HCT116 (cell line): Measurements from ENCODE around the gene C4BPB. TPM values are rescaled to one million over a fixed set of nuclear protein-coding genes. Genes with fewer than 3 reads are reported as not detected.

Experiments used
- ATAC-seq: fragments of 200-7000 bp; cut with Tn5 transposase; 2 replicates; pipeline ENCODE4 v1.9.1; 2020; ENCODE audit warnings: mild to moderate bottlenecking, moderate library complexity
- BruUV-seq: library from RNA; stranded (reverse); fragments of 400-500 nt; replicated peaks from 2 replicates; lab custom pipeline; 2021; lab: Mats Ljungman, UMichigan
- CTCF ChIA-PET: fragments of 300-600 bp; sonication (Branson Sonifier 250); formaldehyde crosslinking; loops from one replicate; lab custom pipeline; 2021; ENCODE audit warnings: antibody characterized with exemption; lab: Charles Lee
- POLR2A ChIA-PET: fragments of 300-600, 350-600 bp; sonication (Branson Sonifier 250); formaldehyde crosslinking; loops from one replicate; lab custom pipeline; 2021; ENCODE audit warnings: antibody characterized with exemption; lab: Charles Lee
- RAD21 ChIA-PET, 2 experiments: fragments of 300-600 bp; sonication (Branson Sonifier 250); formaldehyde crosslinking; loops; one replicate each; lab custom pipeline; 2023; ENCODE audit warnings: low total read pairs in 2 of 2; ENCODE audit not compliant: uncharacterized antibody in 2 of 2, unreplicated experiment in 2 of 2, low non-redundant PET in 1 of 2; lab: Charles Lee
- DNase-seq: peaks from one replicate; pipeline ENCODE4 v3.0.0-alpha.2; 2010; ENCODE audit warnings: low read depth, low spot score
- H2AFZ ChIP-seq: fragments of 200-600 bp; shearing (Covaris generic), sonication (generic); 2 replicates; pipeline ENCODE4 v1.6.1; 2017; ENCODE audit warnings: low read depth, mixed run types, mixed read lengths, antibody characterized with exemption, low read length; ENCODE audit not compliant: poor library complexity, severe bottlenecking
- H3K27ac ChIP-seq: 2 replicates; pipeline ENCODE4 v1.5.1; 2012; ENCODE audit warnings: low read depth, low read length
- H3K27me3 ChIP-seq: fragments of 200-600 bp; sonication (generic); 2 replicates; pipeline ENCODE4 v1.6.1; 2016; ENCODE audit warnings: mixed run types, low read length, mixed read lengths; ENCODE audit not compliant: insufficient read depth
- H3K36me3 ChIP-seq, 2 experiments: fragments of 200-500 bp in 1 of 2; fragments of 200-600 bp in 1 of 2; sonication (Bioruptor generic) in 1 of 2; sonication (generic) in 1 of 2; 2 replicates each; pipeline versions ENCODE4 v1.5.1 to v1.6.1; 2014 to 2016; ENCODE audit warnings: low read length in 2 of 2, inconsistent platforms in 1 of 2, mixed read lengths in 1 of 2, mixed run types in 1 of 2; ENCODE audit not compliant: insufficient read depth in 2 of 2, control insufficient read depth in 1 of 2
- H3K4me1 ChIP-seq, 2 experiments: fragments of 200-600 bp in 1 of 2; sonication (generic) in 1 of 2; 2 replicates each; pipeline versions ENCODE4 v1.5.1 to v1.6.1; 2012 to 2017; ENCODE audit warnings: low read length in 2 of 2, inconsistent platforms in 1 of 2, mild to moderate bottlenecking in 1 of 2, mixed read lengths in 1 of 2, mixed run types in 1 of 2, moderate library complexity in 1 of 2; ENCODE audit not compliant: insufficient read depth in 2 of 2, control insufficient read depth in 1 of 2
- H3K4me2 ChIP-seq: fragments of 200-600 bp; sonication (generic); 2 replicates; pipeline ENCODE4 v1.6.1; 2017; ENCODE audit warnings: mixed run types, low read length, mixed read lengths
- H3K4me3 ChIP-seq, 2 experiments: fragments of 200-600 bp in 1 of 2; sonication (generic) in 1 of 2; replicated peaks in 1 of 2; 2 replicates each; pipeline ENCODE4 v1.5.1; 2011 to 2016; ENCODE audit warnings: low read length in 2 of 2, control low read depth in 1 of 2, low read depth in 1 of 2, mild to moderate bottlenecking in 1 of 2, mixed read lengths in 1 of 2, mixed run types in 1 of 2
- H3K79me2 ChIP-seq: fragments of 200-600 bp; sonication (generic); 2 replicates; pipeline ENCODE4 v1.6.1; 2017; ENCODE audit warnings: mild to moderate bottlenecking, mixed run types, low read length, moderate library complexity, mixed read lengths; ENCODE audit not compliant: insufficient read depth
- H3K9ac ChIP-seq: fragments of 200-600 bp; sonication (generic); 2 replicates; pipeline ENCODE4 v1.6.1; 2016; ENCODE audit warnings: low read length, mixed read lengths
- H3K9me2 ChIP-seq: fragments of 200-600 bp; sonication (generic), shearing (Covaris generic); 2 replicates; pipeline ENCODE4 v1.6.1; 2017; ENCODE audit warnings: mixed run types, mild to moderate bottlenecking, moderate library complexity; ENCODE audit not compliant: insufficient read depth
- H3K9me3 ChIP-seq, 2 experiments: fragments of 200-500 bp in 1 of 2; fragments of 200-600 bp in 1 of 2; sonication (Bioruptor generic) in 1 of 2; sonication (generic) in 1 of 2; 2 replicates each; pipeline ENCODE4 v1.6.1; 2014 to 2017; ENCODE audit warnings: low read length in 2 of 2, mixed read lengths in 2 of 2, inconsistent platforms in 1 of 2, low read depth in 1 of 2, mild to moderate bottlenecking in 1 of 2, mixed run types in 1 of 2, moderate library complexity in 1 of 2; ENCODE audit not compliant: control insufficient read depth in 1 of 2, insufficient read depth in 1 of 2
- H4K20me1 ChIP-seq: fragments of 200-600 bp; sonication (generic), shearing (Covaris generic); 2 replicates; pipeline ENCODE4 v1.6.1; 2017; ENCODE audit warnings: mixed run types, mild to moderate bottlenecking, moderate library complexity; ENCODE audit not compliant: insufficient read depth
- ELF1 ChIP-seq: IDR thresholded peaks from 2 replicates; pipeline ENCODE4 v1.6.1; 2012; ENCODE audit warnings: low read depth, borderline replicate concordance
- EZH2 ChIP-seq: fragments of 200-600 bp; sonication (generic); IDR thresholded peaks from 2 replicates; pipeline ENCODE4 v1.6.1; 2017; ENCODE audit warnings: antibody characterized with exemption, mixed run types
- MAX ChIP-seq: IDR thresholded peaks from 2 replicates; pipeline ENCODE4 v1.6.1; 2012
- RAD21 ChIP-seq: IDR thresholded peaks from 2 replicates; pipeline ENCODE4 v1.6.1; 2012; ENCODE audit warnings: low read depth, mild to moderate bottlenecking
- SIN3A ChIP-seq: IDR thresholded peaks from 2 replicates; pipeline ENCODE4 v1.6.1; 2012; ENCODE audit warnings: low read depth
- YY1 ChIP-seq: IDR thresholded peaks from 2 replicates; pipeline ENCODE4 v1.6.1; 2011; ENCODE audit warnings: low read length, low read depth, moderate library complexity, mild to moderate bottlenecking; ENCODE audit not compliant: insufficient replicate concordance; ENCODE audit errors: extremely low read depth
- ZBTB33 ChIP-seq: IDR thresholded peaks from 2 replicates; pipeline ENCODE4 v1.6.1; 2011; ENCODE audit warnings: mild to moderate bottlenecking, low read length, moderate library complexity; ENCODE audit not compliant: insufficient replicate concordance; ENCODE audit errors: extremely low read depth
- ZNF274 ChIP-seq: fragments of 200-500 bp; sonication (Bioruptor generic); IDR thresholded peaks from 2 replicates; pipeline ENCODE4 v1.6.1; 2014; ENCODE audit warnings: mild to moderate bottlenecking, low read depth, low read length, inconsistent platforms
- intact Hi-C: fragments of 100-400 bp; cut with micrococcal nuclease; formaldehyde crosslinking; loops from 2 replicates; pipeline ENCODE4 v1.10.0; 2022
- total RNA-seq: library from RNA; stranded (reverse); gene quantifications from one replicate; pipeline ENCODE4 v1.2.1, GENCODE V29; 2021; ENCODE audit not compliant: unreplicated experiment

The C4BPB gene
- total RNA-seq, 1 experiment from 2014 or later: not detected

- Histone ChIP-seq H3K27ac (no peak overlapping the region), H3K9me2 (no peaks in the 10 kb centered on the region), H3K27me3 (no peaks in the 10 kb centered on the region), H3K4me1 (no peaks in the 10 kb centered on the region), H2AFZ (no peak overlapping the region), H3K4me3 (no peak overlapping the region), H3K4me2 (no peak overlapping the region), H3K36me3 (no peaks in the 10 kb centered on the region), H3K9me3 (no peaks in the 10 kb centered on the region), H3K79me2 (no peaks in the 10 kb centered on the region), H4K20me1 (no peaks in the 10 kb centered on the region), H3K9ac (no peak overlapping the region)
- BruUV-seq: no TSS peak
- ATAC-seq: no peak
- CTCF ChIA-PET: no interaction called here
- intact Hi-C loops: no loop called here
- POLR2A ChIA-PET: no interaction called here
- TF ChIP-seq SIN3A (no peak), EZH2 (no peak), ELF1 (no peak), ZNF274 (no peak), RAD21 (no peak), ZBTB33 (no peak), MAX (no peak), YY1 (no peak)
- RAD21 ChIA-PET: no interaction called here
- no peak for DNase-seq
These were observed 24.1 kb downstream of the C4BPB start for GRCh38 chr1:207112616-207113296.
